NCI-H146 (cell line): Measurements from ENCODE around the gene PIAS1.
"Not testable (repeated sequence)": the region's sequence is repeated elsewhere in the genome, so short reads cannot be mapped to it uniquely, and the experiment has no call there.

Experiments used
- DNase-seq: peaks from one replicate; lab custom pipeline; 2025; lab: John Stamatoyannopoulos, UW

PIAS1 gene

DNA sequence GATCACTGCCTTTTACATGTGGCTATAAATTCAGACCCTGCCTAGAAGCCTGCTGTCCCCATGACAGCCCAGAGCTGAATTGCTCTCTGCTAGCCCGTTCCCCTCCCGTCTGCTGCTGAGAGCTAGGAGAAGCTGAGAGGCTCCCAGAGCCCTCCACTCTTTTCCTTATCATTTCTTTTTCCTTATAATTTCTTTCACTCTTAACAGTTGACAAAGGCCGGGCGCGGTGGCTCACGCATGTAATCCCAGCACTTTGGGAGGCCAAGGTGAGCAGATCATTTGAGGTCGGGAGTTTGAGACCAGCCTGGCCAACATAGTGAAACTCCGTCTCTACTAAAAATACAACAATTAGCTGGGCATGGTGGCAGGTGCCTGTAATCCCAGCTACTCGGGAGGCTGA is 180.4 kb downstream of the PIAS1 start:
- not testable (repeated sequence) for DNase-seq

DNA sequence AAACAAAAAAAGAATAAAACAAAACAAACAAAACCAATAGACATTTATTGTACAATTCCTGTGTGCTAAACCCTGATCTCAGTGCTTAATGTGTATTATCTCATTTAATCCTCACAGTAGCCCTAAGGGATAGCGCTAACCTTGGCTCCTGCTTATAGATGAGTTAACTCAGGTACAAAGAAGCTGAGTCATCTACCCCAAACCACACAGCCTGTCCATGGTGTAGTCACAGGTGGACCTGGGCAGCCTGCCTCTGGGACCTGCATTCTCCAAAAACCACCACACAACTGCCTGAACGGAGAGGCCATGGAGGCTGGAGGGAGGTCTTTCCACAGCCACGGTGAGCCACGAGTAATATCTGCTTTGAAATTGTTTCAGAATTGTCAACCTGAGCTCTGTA is 180.9 kb downstream of the PIAS1 start:
- DNase-seq: no peak

DNA sequence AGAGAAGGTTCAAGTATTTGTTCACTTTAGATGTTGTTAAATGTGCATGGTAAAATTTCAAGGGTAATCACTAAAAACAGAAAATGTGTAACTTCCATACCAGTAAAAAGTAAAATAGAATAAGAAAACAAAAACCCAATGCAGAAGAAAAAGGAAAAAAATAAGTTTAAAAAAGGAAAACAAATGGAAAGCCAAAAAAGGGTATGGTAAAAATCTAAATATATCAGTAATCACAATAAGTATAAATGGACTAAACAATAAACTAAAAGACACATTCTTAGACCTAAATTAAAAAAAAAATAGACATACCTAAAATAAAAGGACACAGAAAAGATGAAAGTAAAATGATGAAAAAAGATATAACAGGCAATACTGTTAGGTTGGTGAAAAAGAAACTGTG is 184.9 kb downstream of the PIAS1 start:
- DNase-seq: no peak

DNA sequence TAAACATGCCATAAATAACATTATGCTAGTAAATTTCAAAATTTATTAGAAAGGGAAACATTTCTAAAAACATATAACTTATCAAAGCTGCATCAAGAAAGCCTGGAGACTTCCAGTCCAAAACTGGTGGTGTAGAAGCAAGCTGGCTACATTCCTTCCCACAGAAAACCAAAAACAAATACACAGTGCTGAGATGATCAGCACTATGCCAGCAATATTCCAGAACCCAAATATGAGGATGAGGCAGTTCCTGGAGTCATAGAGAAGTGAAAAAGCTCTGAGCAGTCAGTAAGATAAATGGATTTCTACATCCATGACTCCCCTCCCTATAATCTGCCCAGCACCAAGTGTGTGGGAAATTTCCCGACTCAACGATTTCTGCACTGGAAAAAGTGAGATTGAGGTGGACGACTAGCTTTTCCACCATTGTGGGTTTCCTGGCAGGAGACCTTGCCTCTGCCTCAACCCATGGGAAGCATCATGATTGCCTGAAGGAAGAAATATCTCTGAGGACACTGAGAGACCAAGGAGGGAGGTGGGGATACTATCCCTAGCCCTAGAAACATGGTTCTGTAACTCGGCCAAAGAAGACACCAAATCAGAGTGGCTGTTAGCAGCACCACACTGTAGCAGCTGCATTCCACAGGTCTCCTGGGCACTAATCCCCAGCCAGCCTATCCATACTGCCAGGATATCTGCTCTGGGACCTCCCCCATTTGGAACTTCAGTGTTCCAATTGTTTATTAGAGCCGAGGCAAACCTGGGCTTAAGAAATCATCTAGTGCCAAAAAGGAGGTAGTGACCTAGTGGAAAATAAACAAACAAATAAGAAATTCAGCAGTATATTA is 187.2 kb downstream of the PIAS1 start:
- DNase-seq: no peak
